ENCODE data around the gene HS3ST4.
"Not testable (repeated sequence)": the region's sequence is repeated elsewhere in the genome, so short reads cannot be mapped to it uniquely, and the experiment has no call there.

HS3ST4 gene

GRCh38 chr16:25730396-25730795 is 38.6 kb downstream of the HS3ST4 start:
- DNase-seq (ENCODE audit: low read depth in 2 of 2) = no peak

- no peak for DNase-seq (ENCODE audit: low read depth in 2 of 2)
Measured at GRCh38 chr16:25734430-25735385, 42.9 kb downstream of the HS3ST4 start.

- DNase-seq (ENCODE audit: low read depth in 2 of 2) = no peak
Measured at GRCh38 chr16:25735645-25736044, 43.9 kb downstream of the HS3ST4 start.

GRCh38 chr16:25747160-25747758 is 55.5 kb downstream of the HS3ST4 start:
- DNase-seq (ENCODE audit: low read depth in 2 of 2) = peak in 1 of 2 donors; percentile 1

- no peak for DNase-seq (ENCODE audit: low read depth in 2 of 2)
Measured at GRCh38 chr16:25748092-25748654, 56.4 kb downstream of the HS3ST4 start.

- DNase-seq (ENCODE audit: low read depth in 2 of 2) = no peak
Measured at GRCh38 chr16:25750488-25751216, 58.9 kb downstream of the HS3ST4 start.

- DNase-seq (ENCODE audit: low read depth in 2 of 2) = no peak
Measured at GRCh38 chr16:25751230-25751835, 59.6 kb downstream of the HS3ST4 start.

GRCh38 chr16:25764466-25764865 is 72.7 kb downstream of the HS3ST4 start:
- DNase-seq (ENCODE audit: low read depth in 2 of 2) = no peak

- no peak for DNase-seq (ENCODE audit: low read depth in 2 of 2)
Measured at GRCh38 chr16:25771216-25771615, 79.5 kb downstream of the HS3ST4 start.

- DNase-seq (ENCODE audit: low read depth in 2 of 2) = no peak
Measured at GRCh38 chr16:25771812-25772568, 80.2 kb downstream of the HS3ST4 start.

GRCh38 chr16:25776214-25776613 is 84.5 kb downstream of the HS3ST4 start:
- DNase-seq (ENCODE audit: low read depth in 2 of 2) = not testable (repeated sequence)

- no peak for DNase-seq (ENCODE audit: low read depth in 2 of 2)
Measured at GRCh38 chr16:25783226-25783625, 91.5 kb downstream of the HS3ST4 start.

- no peak for DNase-seq (ENCODE audit: low read depth in 2 of 2)
Measured at GRCh38 chr16:25785361-25785760, 93.6 kb downstream of the HS3ST4 start.

- no peak for DNase-seq (ENCODE audit: low read depth in 2 of 2)
Measured at GRCh38 chr16:25786748-25787147, 95.0 kb downstream of the HS3ST4 start.

GRCh38 chr16:25788637-25789036 is 96.9 kb downstream of the HS3ST4 start:
- no peak for DNase-seq (ENCODE audit: low read depth in 2 of 2)

GRCh38 chr16:25796239-25796638 is 104.5 kb downstream of the HS3ST4 start:
- DNase-seq (ENCODE audit: low read depth in 2 of 2) = no peak

- DNase-seq (ENCODE audit: low read depth in 2 of 2) = no peak
Measured at GRCh38 chr16:25798065-25798464, 106.3 kb downstream of the HS3ST4 start.

- DNase-seq (ENCODE audit: low read depth in 2 of 2) = no peak
Measured at GRCh38 chr16:25799816-25800215, 108.1 kb downstream of the HS3ST4 start.

GRCh38 chr16:25812215-25812614 is 120.5 kb downstream of the HS3ST4 start:
- DNase-seq (ENCODE audit: low read depth in 2 of 2) = no peak

- no peak for DNase-seq (ENCODE audit: low read depth in 2 of 2)
Measured at GRCh38 chr16:25817295-25817694, 125.5 kb downstream of the HS3ST4 start.

- no peak for DNase-seq (ENCODE audit: low read depth in 2 of 2)
Measured at GRCh38 chr16:25817876-25818275, 126.1 kb downstream of the HS3ST4 start.

Measured in stimulated activated CD4-positive, alpha-beta T cell treated with anti-CD3 and anti-CD28 coated beads, Interleukin-4, amount 100 ng/mL, for 48 hours (primary cell).